Stomach (tissue), 4 donors: ENCODE measurements around the gene C1orf141.

Experiments
- CTCF ChIP-seq, 7 experiments: fragments of 450-650 bp in 4 of 7; fragments of 200-600 bp in 3 of 7; sonication (generic) in 3 of 7; IDR thresholded peaks; one replicate each; pipeline ENCODE4 v1.5.1; 2016 to 2019; ENCODE audit warnings: antibody characterized with exemption in 7 of 7, control low read depth in 2 of 7, mild to moderate bottlenecking in 1 of 7
- POLR2A ChIP-seq, 4 donors: fragments of 450-650 bp; IDR thresholded peaks; one replicate each; pipeline ENCODE4 v1.6.1; 2016; ENCODE audit warnings: antibody characterized with exemption in 4 of 4, control low read depth in 2 of 4, mild to moderate bottlenecking in 1 of 4, moderate library complexity in 1 of 4

DNA sequence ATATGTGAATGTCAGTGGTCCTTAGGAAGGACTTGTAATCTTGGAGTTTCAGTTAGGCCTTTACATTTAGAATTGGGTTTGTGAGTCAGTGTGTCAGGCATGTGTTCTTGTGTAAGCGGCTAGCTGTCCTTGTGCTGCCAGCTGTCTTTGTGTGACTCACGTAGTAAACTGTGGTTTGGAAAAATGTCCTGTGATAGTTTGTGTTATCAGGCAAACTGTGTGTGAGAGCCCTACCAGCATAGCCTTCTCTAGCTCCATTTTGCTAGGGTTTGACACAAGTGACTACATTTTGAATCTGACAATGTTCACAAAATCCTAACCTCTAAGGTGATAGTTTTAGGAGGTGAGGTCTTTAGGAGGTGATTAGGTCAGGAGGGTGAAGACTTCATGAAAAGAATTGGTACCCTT is 74.0 kb downstream of the C1orf141 start:
- no peak for TF ChIP-seq POLR2A (IDR thresholded peaks at IDR 0.05)
- TF ChIP-seq CTCF (IDR thresholded peaks at IDR 0.05) = no peak
